ENCODE data around the gene TRAPPC2L.
"Not testable (repeated sequence)": the region's sequence is repeated elsewhere in the genome, so short reads cannot be mapped to it uniquely, and the experiment has no call there.

TRAPPC2L gene

DNA sequence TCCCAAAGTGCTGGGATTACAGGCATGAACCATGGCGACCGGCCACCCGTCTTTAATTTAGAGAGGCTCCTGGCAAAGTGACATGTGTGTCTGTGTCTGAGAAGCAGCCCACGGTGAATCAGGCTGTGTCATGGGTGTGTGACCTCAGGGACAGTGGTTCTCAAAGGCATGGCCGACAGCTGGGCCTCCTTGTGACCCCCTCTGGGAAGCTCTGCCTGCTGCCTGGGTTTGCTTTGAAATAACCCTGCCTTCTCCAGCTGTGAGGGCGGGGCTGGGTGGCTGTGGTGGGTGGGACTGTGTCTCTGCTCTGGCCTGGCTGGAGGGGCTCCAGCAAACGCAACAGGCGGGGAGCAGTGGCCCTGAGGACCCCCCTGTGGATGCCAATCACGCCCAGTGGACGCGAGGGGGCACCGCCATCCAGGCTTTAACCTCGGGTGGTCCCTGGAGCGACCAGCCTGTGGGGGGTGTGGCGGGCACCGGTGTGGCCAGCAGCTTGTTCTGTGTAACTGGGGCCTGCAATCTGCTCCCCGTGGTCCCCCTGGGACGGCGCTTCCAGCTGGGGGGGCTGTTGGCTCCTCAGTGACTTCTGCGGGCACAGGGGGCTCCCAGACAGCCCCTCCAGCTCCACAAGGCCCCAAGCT, 36.4 kb upstream of the TRAPPC2L start:
- Histone ChIP-seq H3K4me3 (ENCODE audit: low read depth, low read length) (no peak overlapping the region), H2AFZ (ENCODE audit: low read length, unreplicated experiment) (no peak overlapping the region), H3K4me1 (ENCODE audit: control insufficient read depth, insufficient read depth, low read length, unreplicated experiment) (no peaks in the 10 kb centered on the region), H3K36me3 (ENCODE audit: insufficient read depth, low read length) (no peaks in the 10 kb centered on the region), H3K79me2 (ENCODE audit: control insufficient read depth, insufficient read depth, low read length, unreplicated experiment) (no peaks in the 10 kb centered on the region), H3K27me3 (ENCODE audit: insufficient read depth, low read length) (no peaks in the 10 kb centered on the region), H3K27ac (ENCODE audit: low read depth, low read length) (no peak overlapping the region)

GRCh38 chr16:88821168-88821850, 35.6 kb upstream of the TRAPPC2L start:
- no peaks in the 10 kb centered on the region for H3K36me3 ChIP-seq (ENCODE audit: insufficient read depth, low read length)
- no peak overlapping the region for H2AFZ ChIP-seq (ENCODE audit: low read length, unreplicated experiment)
- no peak overlapping the region for H3K27ac ChIP-seq (ENCODE audit: low read depth, low read length)
- no peak overlapping the region for H3K4me3 ChIP-seq (ENCODE audit: low read depth, low read length)
- H3K79me2 ChIP-seq (ENCODE audit: control insufficient read depth, insufficient read depth, low read length, unreplicated experiment), result no peaks in the 10 kb centered on the region
- H3K4me1 ChIP-seq (ENCODE audit: control insufficient read depth, insufficient read depth, low read length, unreplicated experiment), result no peaks in the 10 kb centered on the region
- H3K27me3 ChIP-seq (ENCODE audit: insufficient read depth, low read length), result no peaks in the 10 kb centered on the region

GRCh38 chr16:88822281-88823040, 34.5 kb upstream of the TRAPPC2L start:
- no peak overlapping the region for H3K27ac ChIP-seq (ENCODE audit: low read depth, low read length)
- H3K4me3 ChIP-seq (ENCODE audit: low read depth, low read length), result no peak overlapping the region
- no peaks in the 10 kb centered on the region for H3K4me1 ChIP-seq (ENCODE audit: control insufficient read depth, insufficient read depth, low read length, unreplicated experiment)
- no peaks in the 10 kb centered on the region for H3K79me2 ChIP-seq (ENCODE audit: control insufficient read depth, insufficient read depth, low read length, unreplicated experiment)
- no peaks in the 10 kb centered on the region for H3K36me3 ChIP-seq (ENCODE audit: insufficient read depth, low read length)
- no peak overlapping the region for H2AFZ ChIP-seq (ENCODE audit: low read length, unreplicated experiment)
- H3K27me3 ChIP-seq (ENCODE audit: insufficient read depth, low read length), result no peaks in the 10 kb centered on the region

DNA sequence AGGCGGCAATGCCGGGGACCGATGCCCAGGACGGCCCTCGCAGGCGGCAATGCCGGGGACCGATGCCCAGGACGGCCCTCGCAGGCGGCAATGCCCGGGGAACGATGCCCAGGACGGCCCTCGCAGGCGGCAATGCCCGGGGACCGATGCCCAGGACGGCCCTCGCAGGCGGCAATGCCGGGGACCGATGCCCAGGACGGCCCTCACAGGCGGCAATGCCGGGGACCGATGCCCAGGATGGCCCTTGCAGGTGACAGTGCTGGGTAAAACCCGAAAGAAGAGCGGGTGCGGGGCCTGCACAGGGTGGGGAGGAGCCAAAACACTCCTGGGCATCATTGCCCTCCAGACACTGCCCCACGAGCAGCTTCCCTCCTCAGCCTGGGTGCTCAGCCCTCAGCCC, 33.3 kb upstream of the TRAPPC2L start:
- H3K79me2 ChIP-seq (ENCODE audit: control insufficient read depth, insufficient read depth, low read length, unreplicated experiment); H3K27ac ChIP-seq (ENCODE audit: low read depth, low read length); H3K4me1 ChIP-seq (ENCODE audit: control insufficient read depth, insufficient read depth, low read length, unreplicated experiment); H2AFZ ChIP-seq (ENCODE audit: low read length, unreplicated experiment); H3K4me3 ChIP-seq (ENCODE audit: low read depth, low read length); H3K27me3 ChIP-seq (ENCODE audit: insufficient read depth, low read length); H3K36me3 ChIP-seq (ENCODE audit: insufficient read depth, low read length): not testable (repeated sequence)

DNA sequence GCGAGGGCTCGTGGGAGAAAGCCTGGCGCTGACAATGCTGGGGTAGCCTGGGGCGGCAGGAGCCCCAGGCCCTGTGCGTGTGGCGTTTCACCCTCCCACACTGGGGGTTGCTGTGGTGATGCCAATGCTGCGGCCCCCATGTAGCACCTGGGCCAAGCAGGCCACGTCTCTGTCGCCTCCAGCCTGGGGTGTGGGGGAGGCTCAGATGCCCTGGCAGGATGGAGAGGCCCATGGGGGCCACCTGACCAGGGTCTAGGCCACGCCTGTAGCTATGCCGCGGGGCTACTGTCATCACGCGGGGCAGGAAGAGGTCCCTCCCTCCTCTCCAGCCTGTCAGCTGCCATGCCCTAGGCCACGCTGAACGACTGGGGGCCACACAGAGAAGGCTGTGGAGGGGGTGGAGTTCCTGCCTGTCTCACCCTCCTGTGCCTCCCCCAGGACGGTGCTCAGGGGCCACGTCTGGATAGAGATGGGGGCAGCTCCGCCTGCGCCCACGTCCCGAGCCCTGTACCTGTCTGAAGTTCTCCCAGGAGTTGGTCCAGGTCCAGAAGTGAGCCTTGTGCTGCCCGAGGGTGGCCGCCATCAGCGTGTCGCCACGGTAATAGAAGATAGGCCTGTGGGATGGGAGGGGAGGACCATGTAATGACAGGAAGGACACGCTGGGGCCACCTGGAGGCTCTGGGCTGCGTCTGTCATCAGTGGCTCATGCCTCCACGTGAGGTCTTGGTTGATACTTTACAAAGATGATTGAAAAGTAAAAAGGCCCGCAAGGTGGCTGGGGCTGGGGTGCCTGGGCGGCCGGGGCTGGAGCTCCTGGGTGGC, 32.5 kb upstream of the TRAPPC2L start:
- Histone ChIP-seq H3K79me2 (ENCODE audit: control insufficient read depth, insufficient read depth, low read length, unreplicated experiment) (no peaks in the 10 kb centered on the region), H3K4me1 (ENCODE audit: control insufficient read depth, insufficient read depth, low read length, unreplicated experiment) (no peaks in the 10 kb centered on the region), H3K36me3 (ENCODE audit: insufficient read depth, low read length) (no peaks in the 10 kb centered on the region), H2AFZ (ENCODE audit: low read length, unreplicated experiment) (no peak overlapping the region), H3K27ac (ENCODE audit: low read depth, low read length) (no peak overlapping the region), H3K27me3 (ENCODE audit: insufficient read depth, low read length) (no peaks in the 10 kb centered on the region), H3K4me3 (ENCODE audit: low read depth, low read length) (no peak overlapping the region)

DNA sequence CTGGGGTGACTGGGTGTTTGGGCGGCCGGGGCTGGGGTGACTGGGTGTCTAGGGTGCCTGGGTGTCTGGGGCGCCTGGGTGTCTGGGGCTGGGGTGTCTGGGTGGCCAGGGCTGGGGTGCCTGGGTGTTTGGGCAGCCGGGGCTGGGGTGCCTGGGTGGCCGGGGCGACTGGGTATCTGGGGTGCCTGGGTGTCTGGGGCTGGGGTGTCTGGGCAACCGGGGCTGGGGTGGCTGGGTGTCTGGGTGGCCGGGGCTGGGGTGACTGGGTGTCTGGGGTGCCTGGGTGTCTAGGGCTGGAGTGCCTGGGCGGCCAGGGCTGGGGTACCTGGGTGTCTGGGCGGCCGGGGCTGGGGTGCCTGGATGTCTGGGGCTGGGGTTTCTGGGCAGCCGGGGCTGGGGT, 31.8 kb upstream of the TRAPPC2L start:
- Histone ChIP-seq H3K4me1 (ENCODE audit: control insufficient read depth, insufficient read depth, low read length, unreplicated experiment) (no peaks in the 10 kb centered on the region), H3K36me3 (ENCODE audit: insufficient read depth, low read length) (no peaks in the 10 kb centered on the region), H3K79me2 (ENCODE audit: control insufficient read depth, insufficient read depth, low read length, unreplicated experiment) (no peaks in the 10 kb centered on the region), H2AFZ (ENCODE audit: low read length, unreplicated experiment) (no peak overlapping the region), H3K4me3 (ENCODE audit: low read depth, low read length) (no peak overlapping the region), H3K27ac (ENCODE audit: low read depth, low read length) (no peak overlapping the region), H3K27me3 (ENCODE audit: insufficient read depth, low read length) (no peaks in the 10 kb centered on the region)

- no peak overlapping the region for H2AFZ ChIP-seq (ENCODE audit: low read length, unreplicated experiment)
Measured at GRCh38 chr16:88826070-88826840, 30.7 kb upstream of the TRAPPC2L start.

GRCh38 chr16:88827727-88828126, 29.2 kb upstream of the TRAPPC2L start:
- Histone ChIP-seq H2AFZ (ENCODE audit: low read length, unreplicated experiment) (no peak overlapping the region), H3K27ac (ENCODE audit: low read depth, low read length) (no peak overlapping the region), H3K79me2 (ENCODE audit: control insufficient read depth, insufficient read depth, low read length, unreplicated experiment) (no peaks in the 10 kb centered on the region), H3K4me1 (ENCODE audit: control insufficient read depth, insufficient read depth, low read length, unreplicated experiment) (no peaks in the 10 kb centered on the region), H3K27me3 (ENCODE audit: insufficient read depth, low read length) (no peaks in the 10 kb centered on the region), H3K4me3 (ENCODE audit: low read depth, low read length) (no peak overlapping the region), H3K36me3 (ENCODE audit: insufficient read depth, low read length) (no peaks in the 10 kb centered on the region)

More at GRCh38 chr16:88826070-88826840, 30.7 kb upstream of the TRAPPC2L start:
- Histone ChIP-seq H3K36me3 (ENCODE audit: insufficient read depth, low read length) (no peaks in the 10 kb centered on the region), H3K4me1 (ENCODE audit: control insufficient read depth, insufficient read depth, low read length, unreplicated experiment) (no peaks in the 10 kb centered on the region), H3K79me2 (ENCODE audit: control insufficient read depth, insufficient read depth, low read length, unreplicated experiment) (no peaks in the 10 kb centered on the region), H3K27me3 (ENCODE audit: insufficient read depth, low read length) (no peaks in the 10 kb centered on the region), H3K27ac (ENCODE audit: low read depth, low read length) (no peak overlapping the region), H3K4me3 (ENCODE audit: low read depth, low read length) (no peak overlapping the region)

GRCh38 chr16:88828711-88829110, 28.2 kb upstream of the TRAPPC2L start:
- Histone ChIP-seq H3K79me2 (ENCODE audit: control insufficient read depth, insufficient read depth, low read length, unreplicated experiment) (no peaks in the 10 kb centered on the region), H3K27ac (ENCODE audit: low read depth, low read length) (no peak overlapping the region), H3K27me3 (ENCODE audit: insufficient read depth, low read length) (no peaks in the 10 kb centered on the region)

DNA sequence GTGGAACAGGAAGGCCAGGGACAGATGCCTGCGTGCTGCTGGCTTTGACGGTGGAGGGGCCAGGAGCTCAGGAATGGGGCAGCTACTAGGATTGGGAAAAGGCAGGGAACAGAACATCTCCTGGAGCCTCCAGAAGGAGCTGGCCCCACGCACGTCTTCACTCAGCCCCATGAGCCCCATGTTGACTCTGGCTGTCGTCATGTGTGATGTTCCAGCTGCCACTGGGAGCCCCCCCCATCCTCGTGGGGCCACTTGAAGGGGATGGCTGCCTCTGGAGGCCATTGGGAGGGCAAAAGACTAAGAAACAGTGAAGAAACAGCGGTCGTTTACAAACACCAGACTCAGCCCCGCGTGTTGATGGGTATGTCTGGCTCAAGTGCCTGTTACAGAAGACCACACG, 26.7 kb upstream of the TRAPPC2L start:
- Histone ChIP-seq H3K4me1 (ENCODE audit: control insufficient read depth, insufficient read depth, low read length, unreplicated experiment) (no peaks in the 10 kb centered on the region), H3K36me3 (ENCODE audit: insufficient read depth, low read length) (no peaks in the 10 kb centered on the region), H2AFZ (ENCODE audit: low read length, unreplicated experiment) (no peak overlapping the region), H3K79me2 (ENCODE audit: control insufficient read depth, insufficient read depth, low read length, unreplicated experiment) (no peaks in the 10 kb centered on the region), H3K4me3 (ENCODE audit: low read depth, low read length) (no peak overlapping the region), H3K27ac (ENCODE audit: low read depth, low read length) (no peak overlapping the region), H3K27me3 (ENCODE audit: insufficient read depth, low read length) (no peaks in the 10 kb centered on the region)

More at GRCh38 chr16:88828711-88829110, 28.2 kb upstream of the TRAPPC2L start:
- no peak overlapping the region for H2AFZ ChIP-seq (ENCODE audit: low read length, unreplicated experiment)
- no peaks in the 10 kb centered on the region for H3K4me1 ChIP-seq (ENCODE audit: control insufficient read depth, insufficient read depth, low read length, unreplicated experiment)
- H3K4me3 ChIP-seq (ENCODE audit: low read depth, low read length), result no peak overlapping the region
- no peaks in the 10 kb centered on the region for H3K36me3 ChIP-seq (ENCODE audit: insufficient read depth, low read length)
